Stimulated activated CD8-positive, alpha-beta memory T cell treated with anti-CD3 and anti-CD28 coated beads, Interleukin-4, amount 100 ng/mL, for 4 hours (primary cell): ENCODE measurements around the gene NEK10.

ENCODE experiments used
- DNase-seq, 2 donors: peaks; one replicate each; pipeline ENCODE4 v3.0.0-alpha.2; 2020; ENCODE audit warnings: low read depth in 2 of 2, low spot score in 1 of 2

NEK10 gene

DNA sequence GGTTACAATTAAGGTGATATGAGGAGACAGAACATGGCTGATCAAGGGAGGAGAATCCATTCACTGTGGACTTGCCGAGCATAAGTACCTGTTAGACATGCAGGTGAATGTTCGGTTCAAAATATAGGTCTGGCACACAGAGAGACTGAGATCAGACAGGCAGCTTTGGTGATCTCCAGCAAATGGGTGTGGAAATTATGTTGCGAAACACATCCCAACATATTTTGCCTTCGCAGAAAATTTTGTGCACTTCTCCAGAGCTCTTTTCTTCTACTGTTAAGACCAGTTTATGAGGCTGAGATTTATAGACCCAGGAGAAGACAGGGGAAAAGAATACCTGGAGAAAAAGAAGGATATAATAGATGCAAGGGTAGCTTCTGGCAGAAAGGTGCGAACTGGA, 183.2 kb downstream of the NEK10 start:
- DNase-seq, result no peak

DNA sequence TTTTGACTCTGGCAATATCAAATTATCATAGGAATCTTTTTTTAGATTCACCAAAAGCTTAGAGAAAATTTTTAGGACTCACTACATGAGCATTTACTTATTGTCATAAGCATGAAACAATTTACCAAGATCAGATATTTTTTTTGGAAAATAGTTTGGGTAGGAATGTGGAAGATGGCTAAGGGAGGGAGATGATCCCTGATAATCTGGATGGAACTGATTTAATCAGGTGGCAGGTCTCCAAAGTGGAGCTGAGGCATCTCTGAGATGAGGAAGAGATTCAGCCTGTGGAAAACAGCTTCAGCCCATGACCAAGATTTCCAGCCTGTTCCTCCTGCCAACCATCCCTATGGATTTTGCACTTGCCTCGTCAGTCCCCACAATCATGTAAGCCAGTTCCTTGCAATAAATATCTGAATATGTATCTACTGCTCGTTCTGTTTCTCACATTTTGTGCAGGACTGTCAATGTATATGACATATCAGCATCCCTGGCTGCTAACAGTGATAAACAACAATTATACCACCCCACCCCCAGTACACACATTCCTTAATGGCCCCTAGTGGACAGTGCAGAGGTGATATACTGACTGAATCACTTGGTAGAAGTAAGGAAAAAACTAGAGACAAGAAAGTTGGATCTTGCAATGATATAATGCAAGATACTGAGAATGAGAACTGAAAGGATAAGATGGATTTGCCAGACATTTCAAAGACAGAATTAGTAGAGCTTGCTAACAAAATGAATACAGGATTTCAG, 183.8 kb downstream of the NEK10 start:
- no peak for DNase-seq

DNA sequence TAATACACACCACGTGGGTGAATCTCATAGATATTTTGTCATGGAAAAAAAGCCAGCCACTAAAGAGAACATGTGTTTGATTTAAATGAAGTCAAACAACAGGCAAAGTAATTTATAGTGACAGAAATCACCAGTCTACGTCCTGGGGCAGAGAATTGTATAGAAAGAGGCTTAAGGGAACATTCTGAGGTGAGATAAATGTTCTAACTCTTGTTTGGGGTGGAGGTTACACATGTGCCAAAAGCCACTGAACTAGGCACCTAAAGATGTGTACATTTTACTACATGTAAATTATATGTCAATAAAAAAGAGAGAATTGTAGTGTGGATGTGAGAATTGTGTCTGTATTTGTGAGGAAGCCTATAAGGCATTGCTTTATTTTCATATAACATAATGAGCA, 184.9 kb downstream of the NEK10 start:
- no peak for DNase-seq

DNA sequence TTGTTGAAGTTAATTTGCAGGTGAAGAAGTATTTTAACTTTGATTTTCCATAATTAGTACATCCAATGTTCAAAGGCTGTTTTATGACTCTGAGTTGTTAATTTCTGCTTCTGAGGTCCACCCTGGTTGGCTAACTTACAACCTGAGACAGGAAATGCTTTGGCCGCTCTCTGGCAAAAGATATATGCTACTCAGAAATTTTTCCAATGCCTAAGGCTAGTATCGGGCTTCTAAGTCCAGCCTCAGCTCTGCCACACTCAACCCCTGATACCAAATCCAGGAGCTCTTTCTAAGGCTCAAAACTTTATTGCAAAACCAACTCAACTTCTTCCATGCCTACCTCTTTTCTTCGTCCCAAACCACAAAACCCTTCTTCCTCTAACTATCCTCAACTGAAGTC, 192.9 kb downstream of the NEK10 start:
- no peak for DNase-seq

DNA sequence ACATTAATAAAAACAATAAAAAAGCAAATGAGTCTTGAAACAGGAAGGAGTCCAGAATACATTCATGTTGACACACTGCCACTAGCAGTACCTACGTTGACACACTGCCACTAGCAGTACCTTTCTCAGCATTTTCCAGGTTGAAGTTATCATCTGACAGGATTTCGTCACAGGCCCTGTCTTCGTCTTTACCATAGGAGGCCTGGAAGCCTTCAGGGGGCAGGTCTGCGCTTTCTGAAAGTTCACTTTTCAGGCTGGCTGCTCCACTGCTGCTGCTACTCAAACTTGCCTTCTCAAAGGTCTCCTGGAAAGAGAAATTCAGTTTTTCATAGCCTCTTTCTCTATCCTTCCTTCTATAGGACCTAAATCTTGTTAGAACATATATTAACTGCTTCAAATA, 194.7 kb downstream of the NEK10 start:
- no peak for DNase-seq

DNA sequence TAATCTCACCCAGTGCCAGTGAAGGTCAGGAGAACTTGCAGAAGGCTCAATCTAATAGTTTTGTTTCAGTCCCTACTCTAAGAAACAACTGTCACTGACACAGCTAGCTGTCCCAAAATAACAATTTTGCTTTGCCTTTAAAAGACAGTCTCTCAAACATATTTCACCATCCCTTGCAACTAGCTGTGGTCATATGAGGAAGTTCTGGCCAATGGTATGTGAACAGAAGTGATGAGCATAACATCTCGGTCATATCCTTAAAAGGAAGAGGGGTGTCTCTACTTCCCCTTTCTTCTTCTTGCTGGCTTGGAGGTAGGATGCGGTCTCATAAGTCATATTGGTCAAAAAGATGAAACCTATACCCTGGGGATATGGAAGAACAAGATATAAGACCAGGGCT, 198.1 kb downstream of the NEK10 start:
- no peak for DNase-seq

DNA sequence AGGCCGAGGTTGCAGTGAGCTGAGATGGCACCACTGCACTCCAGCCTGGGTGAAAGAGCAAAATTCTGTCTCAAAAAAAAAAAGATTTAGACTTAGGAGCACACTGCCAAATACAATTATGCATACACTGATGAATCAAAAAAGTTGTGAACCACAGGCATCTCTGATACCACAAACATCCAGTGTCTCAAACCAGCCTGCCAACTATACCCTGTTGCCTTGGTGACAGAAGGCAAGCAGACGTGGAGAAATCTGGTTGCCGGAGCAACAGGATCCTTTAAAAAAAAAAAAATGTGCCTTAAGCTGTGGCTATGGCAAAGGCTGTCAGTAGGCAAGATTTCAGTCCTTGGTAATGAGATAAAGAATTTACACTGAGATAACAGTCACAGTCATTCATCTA, 202.3 kb downstream of the NEK10 start:
- no peak for DNase-seq

DNA sequence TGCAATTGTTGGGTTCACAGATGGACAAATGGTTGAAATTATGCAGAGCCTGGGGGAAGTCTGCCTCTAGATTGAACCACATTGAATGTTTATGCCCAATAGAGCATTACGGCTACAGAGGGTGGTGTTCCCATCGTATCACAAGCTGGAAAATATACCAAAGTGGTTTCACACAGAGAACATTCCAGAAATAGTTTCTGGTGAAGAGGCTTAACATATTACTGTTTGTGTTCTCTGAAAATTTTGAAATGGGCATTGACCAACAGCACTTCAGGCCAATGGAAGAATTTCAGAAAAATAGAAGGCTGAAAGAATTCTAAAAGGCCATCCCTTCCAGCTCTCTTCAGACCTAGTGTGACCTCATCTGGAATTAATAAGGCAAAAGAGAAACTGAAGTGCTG, 203.9 kb downstream of the NEK10 start:
- DNase-seq, result no peak

DNA sequence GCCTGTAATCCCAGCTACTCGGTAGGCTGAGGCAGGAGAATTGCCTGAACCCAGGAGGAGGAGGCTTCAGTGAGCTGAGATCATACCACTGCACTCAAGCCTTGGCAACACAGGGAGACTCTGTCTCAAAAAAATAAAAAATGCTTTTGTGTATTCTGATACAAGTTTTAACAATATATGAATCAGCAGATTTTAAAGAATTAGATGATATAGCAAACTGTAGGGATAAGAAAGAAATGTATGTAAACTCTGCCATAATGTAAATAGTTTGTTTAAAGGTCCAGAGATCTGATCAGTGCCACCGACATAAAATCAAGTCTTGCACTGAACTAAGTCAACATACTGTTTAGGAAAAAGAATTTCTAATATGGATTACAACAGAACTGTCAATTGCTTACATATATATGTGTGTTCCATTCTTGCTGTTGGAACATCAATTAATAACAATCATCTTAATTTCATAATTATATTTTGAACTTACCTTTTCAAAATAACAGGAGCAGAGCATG, 208.3 kb downstream of the NEK10 start:
- DNase-seq, result no peak

DNA sequence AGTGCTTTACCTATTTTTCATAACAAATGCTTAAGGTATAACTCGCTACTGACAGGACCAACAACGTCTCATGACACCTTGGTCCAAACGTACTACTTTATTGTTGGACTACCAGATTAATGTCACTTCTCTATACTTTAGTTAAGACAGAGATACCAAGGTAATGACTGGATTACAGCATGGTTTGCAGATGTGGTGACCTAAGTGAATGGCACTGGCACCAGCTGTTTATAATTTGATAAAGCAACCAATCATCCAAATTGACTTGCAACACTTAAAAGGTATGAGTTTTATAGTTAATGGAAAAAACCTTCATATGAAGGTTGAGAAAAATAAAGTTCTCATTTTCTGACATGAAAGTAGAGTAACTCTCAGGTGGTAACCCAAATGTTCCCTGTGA, 209.0 kb downstream of the NEK10 start:
- no peak for DNase-seq

DNA sequence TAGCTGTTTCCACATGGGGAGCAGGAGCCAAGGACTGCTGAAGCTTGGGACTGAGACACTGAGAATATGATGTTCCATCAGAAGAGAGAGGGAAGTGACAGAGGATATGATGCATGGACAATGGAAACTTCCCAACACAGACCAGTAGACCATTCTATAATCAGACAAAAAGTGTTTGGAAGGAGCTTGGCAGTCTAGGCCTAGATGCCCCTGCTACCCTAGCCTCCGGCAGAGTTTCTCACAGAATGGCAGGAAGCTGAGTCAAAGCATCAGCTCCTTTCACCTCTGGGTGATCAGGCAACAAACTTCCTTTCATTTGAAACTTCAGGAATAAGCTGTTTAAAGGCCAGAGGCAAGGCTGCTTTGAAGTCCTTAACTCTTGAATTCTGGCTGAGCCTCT, 222.0 kb downstream of the NEK10 start:
- no peak for DNase-seq

DNA sequence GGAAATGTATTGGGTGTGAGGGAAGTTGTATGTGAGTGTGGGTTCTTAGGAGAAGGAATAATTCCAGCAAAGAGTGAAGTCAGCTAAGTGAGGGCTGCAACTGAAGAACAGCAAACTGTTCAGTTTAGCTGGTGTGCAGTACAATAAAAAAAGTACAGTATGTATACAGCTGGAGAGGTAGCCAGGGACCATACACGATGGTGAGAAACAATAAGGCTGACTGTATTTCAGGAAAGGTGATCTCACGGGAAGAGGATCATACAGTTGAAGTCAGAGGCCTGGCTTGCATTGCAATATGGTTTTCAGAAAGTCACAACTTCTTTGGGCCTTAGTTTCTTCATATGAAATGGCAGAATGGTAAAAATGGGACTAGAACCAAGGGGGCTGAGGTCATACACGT, 222.4 kb downstream of the NEK10 start:
- DNase-seq, result no peak

DNA sequence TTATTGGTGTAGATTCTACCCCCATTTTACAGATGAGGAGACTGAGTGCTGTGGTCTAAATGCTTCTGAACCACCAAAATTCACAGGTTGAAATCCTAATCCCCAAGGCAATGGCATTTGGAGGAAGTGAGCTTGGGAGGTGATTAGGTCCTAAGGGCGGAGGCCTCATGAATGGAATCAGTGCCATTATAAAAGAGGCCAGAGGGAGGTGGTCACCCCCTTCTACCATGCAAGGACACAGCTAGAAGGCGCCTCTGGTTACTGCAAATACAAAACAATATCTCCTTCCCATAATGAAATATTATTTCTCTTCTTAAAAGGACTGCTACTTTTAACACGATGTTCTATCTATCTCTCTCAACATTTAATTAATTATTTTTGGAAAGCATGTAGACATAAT, 223.5 kb downstream of the NEK10 start:
- no peak for DNase-seq

DNA sequence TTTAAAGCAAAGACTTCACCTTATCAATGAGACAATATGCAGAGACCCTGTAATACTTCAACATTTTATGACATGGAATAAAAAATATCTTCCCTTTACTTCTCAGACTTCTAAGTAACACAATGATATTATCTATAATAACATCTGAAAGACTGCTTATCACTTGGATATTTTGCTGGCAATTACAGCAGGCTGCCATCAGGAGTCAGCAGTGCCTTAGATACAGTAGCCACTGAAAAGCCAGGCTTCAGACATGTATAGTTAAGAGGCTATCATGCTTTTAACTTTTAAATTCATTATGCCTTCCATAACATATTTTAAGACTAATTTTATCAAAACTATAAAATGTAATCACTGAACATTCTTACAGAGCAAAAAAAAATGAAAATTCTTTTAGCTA, 227.5 kb downstream of the NEK10 start:
- DNase-seq, result no peak

DNA sequence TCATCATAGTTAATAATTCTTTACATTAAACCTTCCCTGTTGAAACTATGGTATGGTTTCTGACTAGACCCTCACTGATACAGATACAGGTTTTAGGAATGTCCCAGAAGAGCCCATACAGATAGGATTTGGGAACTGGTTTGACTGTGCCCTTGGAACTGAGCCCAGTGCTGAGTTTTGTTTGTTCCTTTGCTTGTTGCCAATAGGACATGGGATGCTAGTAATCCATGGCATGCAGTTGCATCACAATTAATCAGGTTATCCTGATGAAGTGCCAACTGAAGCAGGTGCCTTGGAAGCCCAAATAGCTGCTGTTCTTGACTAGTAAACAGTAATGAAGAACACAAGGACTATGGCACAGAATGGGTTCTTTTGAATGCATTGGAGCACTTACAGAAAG, 230.6 kb downstream of the NEK10 start:
- no peak for DNase-seq

DNA sequence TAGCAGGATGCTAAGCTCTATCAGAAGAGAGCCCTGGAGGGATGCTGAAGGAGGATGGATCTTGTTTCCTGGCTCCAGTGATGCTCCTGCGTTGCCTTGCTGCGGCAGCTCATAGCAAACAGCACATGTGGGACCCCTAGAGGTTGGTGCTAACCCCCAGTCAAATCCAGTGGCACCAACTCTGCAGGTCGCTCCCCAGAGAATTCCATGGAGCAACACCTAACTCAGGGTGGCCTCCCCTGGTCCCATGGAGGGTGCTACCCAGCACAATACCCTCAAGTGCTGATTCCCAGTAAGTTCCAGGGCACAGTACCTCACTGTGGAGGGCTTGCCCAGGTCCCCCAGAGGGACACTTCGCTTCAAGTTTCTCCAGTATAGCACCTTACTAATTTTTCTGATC, 231.2 kb downstream of the NEK10 start:
- DNase-seq, result no peak

DNA sequence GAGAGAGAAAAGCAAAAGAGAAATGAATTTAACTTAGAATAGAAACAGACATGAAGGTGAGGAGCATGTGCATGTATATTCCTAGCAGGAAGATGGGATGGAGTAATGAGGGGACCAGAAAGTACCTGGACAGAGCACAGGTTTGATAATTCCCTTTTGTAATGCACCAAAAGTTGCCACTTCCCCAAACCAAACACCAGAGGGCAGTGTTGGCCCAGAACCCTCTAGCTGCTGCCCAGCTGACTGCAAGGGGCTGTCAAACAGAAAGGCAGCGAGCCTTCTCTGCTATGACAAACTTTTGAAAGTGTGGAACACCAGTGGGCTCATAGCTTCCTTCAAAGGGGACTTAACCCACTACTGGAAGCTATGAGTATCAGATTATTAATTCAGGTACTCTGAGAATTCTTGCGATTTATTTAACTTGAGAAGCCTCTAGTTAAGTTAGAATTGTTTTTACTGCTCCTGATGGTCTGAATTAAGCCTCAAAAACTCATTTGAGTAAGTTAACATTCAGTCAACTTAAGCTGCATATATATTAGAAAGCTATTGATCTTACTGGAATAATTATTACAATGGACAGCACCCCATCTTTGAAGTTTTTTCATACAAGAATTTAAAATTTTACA, 234.9 kb downstream of the NEK10 start:
- peak; percentile 22 to 37 for DNase-seq

DNA sequence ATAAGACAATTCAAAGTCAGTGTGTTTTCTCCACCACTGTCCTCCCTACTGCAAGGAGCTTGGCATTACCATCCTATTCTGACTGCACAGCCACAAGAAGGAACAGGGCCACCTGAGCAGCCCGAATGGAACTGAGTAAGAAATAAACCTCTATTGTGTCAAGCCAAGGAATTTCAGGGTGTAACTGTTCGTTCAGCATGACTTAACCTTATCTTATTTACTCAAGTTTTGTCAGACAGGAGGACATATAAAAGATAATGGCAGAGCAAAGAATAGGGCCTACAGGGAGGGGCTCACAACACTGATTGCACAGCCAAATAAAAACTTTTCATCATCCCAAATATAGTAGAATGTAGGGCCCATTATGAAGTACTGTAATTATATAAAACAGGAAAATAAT, 236.1 kb downstream of the NEK10 start:
- DNase-seq, result no peak

DNA sequence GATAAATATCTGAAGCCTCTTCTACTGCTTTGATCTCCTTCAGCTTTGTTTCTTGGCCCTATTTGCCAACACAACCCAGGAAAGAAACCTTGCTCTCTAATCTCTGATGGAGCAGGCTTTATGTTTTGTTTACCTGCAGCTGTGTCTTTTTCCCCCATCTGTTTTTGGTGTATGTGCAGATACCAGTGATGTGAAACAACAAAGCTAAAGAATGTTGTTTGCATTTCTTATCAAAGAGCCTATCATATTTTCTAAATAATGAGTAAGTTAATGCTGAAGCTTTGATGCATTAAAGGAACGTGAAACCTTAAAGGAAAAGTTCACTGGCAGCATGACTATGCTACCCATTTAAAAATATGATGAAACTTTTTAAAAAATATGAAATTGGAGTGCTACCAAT, 238.4 kb downstream of the NEK10 start:
- DNase-seq, result no peak

DNA sequence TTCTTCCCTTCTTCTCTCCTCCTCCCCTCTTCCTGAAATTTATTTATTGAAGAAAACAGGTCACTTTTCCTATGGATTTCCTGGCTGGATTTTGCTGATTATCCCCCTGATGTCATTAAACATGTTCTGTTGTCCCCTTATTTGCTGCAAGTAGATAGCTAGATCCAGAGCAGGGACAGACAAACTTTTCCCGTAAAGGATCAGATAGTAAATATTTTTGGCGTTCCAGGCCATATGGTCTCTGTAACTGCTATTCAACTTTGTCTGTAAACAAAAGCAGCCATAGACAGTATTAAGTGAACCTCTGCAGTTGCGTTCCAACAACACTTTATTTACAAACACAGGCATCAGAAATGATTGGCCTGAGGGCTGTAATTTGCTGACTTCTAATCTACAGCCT, 241.3 kb downstream of the NEK10 start:
- no peak for DNase-seq

DNA sequence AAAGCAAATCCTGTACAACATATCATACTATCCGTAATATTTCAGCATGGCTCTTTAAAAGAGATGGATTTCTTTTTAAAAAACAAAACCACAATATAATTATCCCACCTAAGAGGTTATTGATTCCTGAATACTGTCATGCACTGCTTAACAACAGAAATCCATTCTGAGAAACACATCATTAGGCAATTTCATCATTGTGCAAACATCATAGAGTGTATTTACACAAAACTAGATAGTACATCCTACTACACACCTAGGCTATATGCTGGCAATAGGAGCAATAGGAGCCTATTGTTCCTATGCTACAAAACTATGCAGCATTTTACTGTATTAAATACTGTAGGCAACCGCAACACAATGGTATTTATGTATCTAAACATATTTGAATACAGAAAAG, 242.0 kb downstream of the NEK10 start:
- DNase-seq, result no peak

DNA sequence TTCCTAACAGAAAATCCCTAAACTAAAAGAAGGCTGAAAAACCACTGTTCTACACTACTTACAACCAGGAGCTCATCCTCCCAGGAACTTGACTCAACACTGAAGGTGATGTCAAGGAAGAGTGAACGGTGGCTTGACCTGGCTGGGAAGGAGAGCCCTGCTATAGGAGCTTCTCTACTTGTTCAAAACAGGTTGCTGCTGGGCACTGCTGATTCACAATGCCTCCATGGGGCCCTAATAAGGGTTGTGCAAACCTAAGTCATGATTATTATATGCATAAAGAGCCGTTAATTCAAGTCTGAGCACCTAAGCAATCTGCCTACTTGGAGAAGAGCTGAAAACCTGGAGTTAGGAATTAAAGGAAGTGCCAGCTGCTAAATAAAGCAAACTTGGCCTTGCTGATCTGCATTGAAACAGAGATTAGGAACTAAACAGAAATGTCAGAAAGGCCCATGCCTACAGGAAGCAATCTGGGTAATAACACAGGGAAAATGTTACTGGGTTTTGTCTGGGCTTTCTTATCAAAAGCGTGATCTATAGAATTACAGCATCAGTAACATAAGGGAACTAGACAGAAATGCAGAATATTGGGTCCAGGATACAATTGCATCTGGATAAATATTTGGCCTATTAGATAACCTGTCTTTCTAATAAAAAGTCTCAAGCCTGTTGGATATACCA, 243.2 kb downstream of the NEK10 start:
- no peak for DNase-seq
